A673 (cell line): ENCODE results near the gene OPRM1.

Experiments
- EZH2 ChIP-seq: fragments of 200-600 bp; sonication (generic); IDR thresholded peaks from 2 replicates; pipeline ENCODE4 v1.6.1; 2017; ENCODE audit warnings: borderline replicate concordance, low read depth, mild to moderate bottlenecking, mixed read lengths, antibody characterized with exemption, low read length; ENCODE audit not compliant: poor library complexity, severe bottlenecking
- TF ChIP-seq, protein P1 (sequence below): fragments of 300-800, 200-600 bp; sonication (generic); conservative IDR thresholded peaks from 2 replicates; pipeline ENCODE4 v1.5.1; 2017; ENCODE audit warnings: low read depth, mild to moderate bottlenecking, antibody characterized with exemption, low read length, moderate library complexity, mixed read lengths

DNA sequence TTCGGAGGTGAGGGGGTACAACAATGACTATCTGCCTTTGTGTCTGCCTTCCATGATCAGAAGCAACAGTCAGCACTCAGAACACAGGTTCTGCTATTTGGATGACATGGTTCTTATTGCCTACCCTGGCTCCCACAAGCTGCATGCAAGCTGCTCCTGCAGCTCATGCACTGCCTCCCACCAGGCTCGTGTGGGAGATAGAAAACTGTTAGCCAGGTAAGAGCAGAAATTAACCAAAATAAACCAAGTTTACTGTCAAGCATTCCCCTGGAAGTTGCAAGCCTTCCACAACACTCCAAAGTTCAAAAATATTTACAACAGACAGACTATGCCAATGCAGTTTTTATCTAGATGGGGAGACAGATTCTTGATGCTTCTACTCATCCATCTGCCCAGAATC lies 31.0 kb downstream of the OPRM1 start:
- TF ChIP-seq, protein P1, sequence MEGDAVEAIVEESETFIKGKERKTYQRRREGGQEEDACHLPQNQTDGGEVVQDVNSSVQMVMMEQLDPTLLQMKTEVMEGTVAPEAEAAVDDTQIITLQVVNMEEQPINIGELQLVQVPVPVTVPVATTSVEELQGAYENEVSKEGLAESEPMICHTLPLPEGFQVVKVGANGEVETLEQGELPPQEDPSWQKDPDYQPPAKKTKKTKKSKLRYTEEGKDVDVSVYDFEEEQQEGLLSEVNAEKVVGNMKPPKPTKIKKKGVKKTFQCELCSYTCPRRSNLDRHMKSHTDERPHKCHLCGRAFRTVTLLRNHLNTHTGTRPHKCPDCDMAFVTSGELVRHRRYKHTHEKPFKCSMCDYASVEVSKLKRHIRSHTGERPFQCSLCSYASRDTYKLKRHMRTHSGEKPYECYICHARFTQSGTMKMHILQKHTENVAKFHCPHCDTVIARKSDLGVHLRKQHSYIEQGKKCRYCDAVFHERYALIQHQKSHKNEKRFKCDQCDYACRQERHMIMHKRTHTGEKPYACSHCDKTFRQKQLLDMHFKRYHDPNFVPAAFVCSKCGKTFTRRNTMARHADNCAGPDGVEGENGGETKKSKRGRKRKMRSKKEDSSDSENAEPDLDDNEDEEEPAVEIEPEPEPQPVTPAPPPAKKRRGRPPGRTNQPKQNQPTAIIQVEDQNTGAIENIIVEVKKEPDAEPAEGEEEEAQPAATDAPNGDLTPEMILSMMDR: no peak
- no peak for TF ChIP-seq EZH2
